Liver (tissue), 3 donors: Measurements from ENCODE around the gene LTBP2.

ENCODE experiments used
- EGR1 ChIP-seq, 2 donors: IDR thresholded peaks; 2 replicates each; pipeline ENCODE4 v1.6.1; 2016 to 2018; ENCODE audit warnings: antibody characterized with exemption in 2 of 2, low read depth in 2 of 2
- FOXA1 ChIP-seq: IDR thresholded peaks from 2 replicates; pipeline ENCODE4 v1.6.1; 2016; ENCODE audit warnings: antibody characterized with exemption
- GABPA ChIP-seq, 2 donors: IDR thresholded peaks in 1 of 2; conservative IDR thresholded peaks in 1 of 2; 2 replicates each; pipeline ENCODE4 v1.6.1; 2016; ENCODE audit warnings: antibody characterized with exemption in 2 of 2, mild to moderate bottlenecking in 1 of 2, moderate library complexity in 1 of 2
- HNF4G ChIP-seq: IDR thresholded peaks from 2 replicates; pipeline ENCODE4 v1.6.1; 2016; ENCODE audit warnings: antibody characterized with exemption
- JUND ChIP-seq, 2 donors: IDR thresholded peaks; 2 replicates each; pipeline ENCODE4 v1.6.1; 2016; ENCODE audit warnings: antibody characterized with exemption in 2 of 2
- MAX ChIP-seq: IDR thresholded peaks from 2 replicates; pipeline ENCODE4 v1.6.1; 2016; ENCODE audit warnings: antibody characterized with exemption
- RAD21 ChIP-seq, 2 donors: IDR thresholded peaks; 2 replicates each; pipeline ENCODE4 v1.6.1; 2016; ENCODE audit warnings: antibody characterized with exemption in 2 of 2, mild to moderate bottlenecking in 2 of 2
- RXRA ChIP-seq, 2 donors: IDR thresholded peaks; 2 replicates each; pipeline ENCODE4 v1.6.1; 2017 to 2018; ENCODE audit warnings: antibody characterized with exemption in 2 of 2, mild to moderate bottlenecking in 1 of 2
- SP1 ChIP-seq: IDR thresholded peaks from 2 replicates; pipeline ENCODE4 v1.6.1; 2018; ENCODE audit warnings: antibody characterized with exemption, mild to moderate bottlenecking
- TAF1 ChIP-seq: conservative IDR thresholded peaks from 2 replicates; pipeline ENCODE4 v1.6.1; 2016; ENCODE audit warnings: antibody characterized with exemption, mild to moderate bottlenecking
- YY1 ChIP-seq: IDR thresholded peaks from 2 replicates; pipeline ENCODE4 v1.6.1; 2016; ENCODE audit warnings: antibody characterized with exemption, mild to moderate bottlenecking
- TF ChIP-seq, protein P1 (sequence below): IDR thresholded peaks from 2 replicates; pipeline ENCODE4 v1.6.1; 2016; ENCODE audit warnings: antibody characterized with exemption, mild to moderate bottlenecking
- TF ChIP-seq, protein P2 (sequence below): fragments of 150-350 bp; IDR thresholded peaks from 2 replicates; pipeline ENCODE4 v1.5.1; 2017; ENCODE audit warnings: improper control_type of control experiment, low read depth, low read length; ENCODE audit not compliant: missing input control
- TF ChIP-seq, protein P3 (sequence below): IDR thresholded peaks from 2 replicates; pipeline ENCODE4 v1.6.1; 2016; ENCODE audit warnings: antibody characterized with exemption
- donor health status: healthy.
- donor health status: healthy.

DNA sequence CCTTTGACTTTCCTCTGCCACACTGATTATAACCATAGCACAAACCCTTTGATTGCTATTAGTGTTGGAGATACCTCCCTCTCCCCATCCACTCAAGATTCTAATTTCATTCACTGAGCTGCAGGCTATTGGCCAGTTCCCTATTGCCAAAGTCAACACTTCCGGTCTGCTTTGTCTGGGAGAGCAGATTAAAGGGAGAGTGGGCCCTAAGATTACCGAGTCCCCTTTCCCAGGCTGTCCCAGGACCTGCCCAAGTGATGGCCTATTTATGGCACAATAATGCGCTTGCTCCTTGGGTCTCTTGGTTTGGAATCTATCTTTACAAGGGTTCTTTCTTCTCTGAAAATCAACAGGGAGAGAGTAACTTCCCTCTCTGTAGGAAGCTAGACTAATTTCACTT, 42.9 kb upstream of the LTBP2 start:
- TF ChIP-seq, protein P1, sequence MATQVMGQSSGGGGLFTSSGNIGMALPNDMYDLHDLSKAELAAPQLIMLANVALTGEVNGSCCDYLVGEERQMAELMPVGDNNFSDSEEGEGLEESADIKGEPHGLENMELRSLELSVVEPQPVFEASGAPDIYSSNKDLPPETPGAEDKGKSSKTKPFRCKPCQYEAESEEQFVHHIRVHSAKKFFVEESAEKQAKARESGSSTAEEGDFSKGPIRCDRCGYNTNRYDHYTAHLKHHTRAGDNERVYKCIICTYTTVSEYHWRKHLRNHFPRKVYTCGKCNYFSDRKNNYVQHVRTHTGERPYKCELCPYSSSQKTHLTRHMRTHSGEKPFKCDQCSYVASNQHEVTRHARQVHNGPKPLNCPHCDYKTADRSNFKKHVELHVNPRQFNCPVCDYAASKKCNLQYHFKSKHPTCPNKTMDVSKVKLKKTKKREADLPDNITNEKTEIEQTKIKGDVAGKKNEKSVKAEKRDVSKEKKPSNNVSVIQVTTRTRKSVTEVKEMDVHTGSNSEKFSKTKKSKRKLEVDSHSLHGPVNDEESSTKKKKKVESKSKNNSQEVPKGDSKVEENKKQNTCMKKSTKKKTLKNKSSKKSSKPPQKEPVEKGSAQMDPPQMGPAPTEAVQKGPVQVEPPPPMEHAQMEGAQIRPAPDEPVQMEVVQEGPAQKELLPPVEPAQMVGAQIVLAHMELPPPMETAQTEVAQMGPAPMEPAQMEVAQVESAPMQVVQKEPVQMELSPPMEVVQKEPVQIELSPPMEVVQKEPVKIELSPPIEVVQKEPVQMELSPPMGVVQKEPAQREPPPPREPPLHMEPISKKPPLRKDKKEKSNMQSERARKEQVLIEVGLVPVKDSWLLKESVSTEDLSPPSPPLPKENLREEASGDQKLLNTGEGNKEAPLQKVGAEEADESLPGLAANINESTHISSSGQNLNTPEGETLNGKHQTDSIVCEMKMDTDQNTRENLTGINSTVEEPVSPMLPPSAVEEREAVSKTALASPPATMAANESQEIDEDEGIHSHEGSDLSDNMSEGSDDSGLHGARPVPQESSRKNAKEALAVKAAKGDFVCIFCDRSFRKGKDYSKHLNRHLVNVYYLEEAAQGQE: no peak
- TF ChIP-seq YY1: no peak
- no peak for TF ChIP-seq TAF1
- TF ChIP-seq, protein P2, sequence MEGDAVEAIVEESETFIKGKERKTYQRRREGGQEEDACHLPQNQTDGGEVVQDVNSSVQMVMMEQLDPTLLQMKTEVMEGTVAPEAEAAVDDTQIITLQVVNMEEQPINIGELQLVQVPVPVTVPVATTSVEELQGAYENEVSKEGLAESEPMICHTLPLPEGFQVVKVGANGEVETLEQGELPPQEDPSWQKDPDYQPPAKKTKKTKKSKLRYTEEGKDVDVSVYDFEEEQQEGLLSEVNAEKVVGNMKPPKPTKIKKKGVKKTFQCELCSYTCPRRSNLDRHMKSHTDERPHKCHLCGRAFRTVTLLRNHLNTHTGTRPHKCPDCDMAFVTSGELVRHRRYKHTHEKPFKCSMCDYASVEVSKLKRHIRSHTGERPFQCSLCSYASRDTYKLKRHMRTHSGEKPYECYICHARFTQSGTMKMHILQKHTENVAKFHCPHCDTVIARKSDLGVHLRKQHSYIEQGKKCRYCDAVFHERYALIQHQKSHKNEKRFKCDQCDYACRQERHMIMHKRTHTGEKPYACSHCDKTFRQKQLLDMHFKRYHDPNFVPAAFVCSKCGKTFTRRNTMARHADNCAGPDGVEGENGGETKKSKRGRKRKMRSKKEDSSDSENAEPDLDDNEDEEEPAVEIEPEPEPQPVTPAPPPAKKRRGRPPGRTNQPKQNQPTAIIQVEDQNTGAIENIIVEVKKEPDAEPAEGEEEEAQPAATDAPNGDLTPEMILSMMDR: no peak
- TF ChIP-seq MAX: no peak
- TF ChIP-seq FOXA1: no peak
- TF ChIP-seq SP1: no peak
- TF ChIP-seq JUND (IDR thresholded peaks at IDR 0.05): no peak
- no peak for TF ChIP-seq RAD21 (IDR thresholded peaks at IDR 0.05)
- no peak for TF ChIP-seq GABPA (IDR thresholded peaks at IDR 0.05 in 1 of 2, conservative IDR thresholded peaks at IDR 0.05 in 1 of 2)
- no peak for TF ChIP-seq EGR1 (IDR thresholded peaks at IDR 0.05; ENCODE audit: low read depth in 2 of 2)
- no peak for TF ChIP-seq RXRA (IDR thresholded peaks at IDR 0.05)
- no peak for TF ChIP-seq HNF4G
- TF ChIP-seq, protein P3, sequence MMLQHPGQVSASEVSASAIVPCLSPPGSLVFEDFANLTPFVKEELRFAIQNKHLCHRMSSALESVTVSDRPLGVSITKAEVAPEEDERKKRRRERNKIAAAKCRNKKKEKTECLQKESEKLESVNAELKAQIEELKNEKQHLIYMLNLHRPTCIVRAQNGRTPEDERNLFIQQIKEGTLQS: no peak
